Neural cell (in vitro differentiated cells): ENCODE data around the gene ITK. TPM values are rescaled to one million over a fixed set of nuclear protein-coding genes. Genes with fewer than 3 reads are reported as not detected.

ENCODE experiments used
- H2AFZ ChIP-seq: fragments of 200-600, 300-800 bp; sonication (generic), shearing (Covaris generic); 2 replicates; pipeline ENCODE4 v1.6.0; 2014; ENCODE audit warnings: low read depth, mild to moderate bottlenecking, antibody characterized with exemption, low read length, moderate library complexity
- H3F3A ChIP-seq: fragments of 200-600 bp; shearing (Covaris generic); 2 replicates; pipeline ENCODE4 v1.6.1; 2016; ENCODE audit warnings: mild to moderate bottlenecking, moderate library complexity, mixed read lengths, antibody characterized with exemption, low read length; ENCODE audit not compliant: insufficient read depth, poor library complexity, severe bottlenecking
- H3K27ac ChIP-seq: fragments of 200-600, 300-800 bp; sonication (generic), shearing (Covaris generic); 2 replicates; pipeline ENCODE4 v1.5.1; 2014; ENCODE audit warnings: mild to moderate bottlenecking, low read length, moderate library complexity
- H3K27me3 ChIP-seq: fragments of 300-800, 200-600 bp; sonication (generic), shearing (Covaris generic); 2 replicates; pipeline ENCODE4 v1.6.0; 2014; ENCODE audit warnings: mild to moderate bottlenecking, low read depth, low read length, moderate library complexity; ENCODE audit not compliant: insufficient read depth
- H3K36me3 ChIP-seq: fragments of 300-800, 200-600 bp; sonication (generic), shearing (Covaris generic); 2 replicates; pipeline ENCODE4 v1.5.1; 2014; ENCODE audit warnings: mild to moderate bottlenecking, antibody characterized with exemption, low read length, moderate library complexity; ENCODE audit not compliant: insufficient read depth
- H3K4me2 ChIP-seq: fragments of 300-800, 200-600 bp; sonication (generic), shearing (Covaris generic); 2 replicates; pipeline ENCODE4 v1.6.0; 2014; ENCODE audit warnings: mild to moderate bottlenecking, low read length
- H3K4me3 ChIP-seq: fragments of 300-800, 200-600 bp; sonication (generic), shearing (Covaris generic); 2 replicates; pipeline ENCODE4 v1.5.1; 2014; ENCODE audit warnings: mild to moderate bottlenecking, low read length, moderate library complexity
- H3K79me2 ChIP-seq: fragments of 200-600 bp; shearing (Covaris generic); replicated peaks from 2 replicates; pipeline ENCODE4 v1.6.0; 2014; ENCODE audit warnings: mild to moderate bottlenecking, low read length, moderate library complexity; ENCODE audit not compliant: insufficient read depth
- H3K9ac ChIP-seq: fragments of 300-800, 200-600 bp; sonication (generic), shearing (Covaris generic); 2 replicates; pipeline ENCODE4 v1.6.1; 2016; ENCODE audit warnings: mild to moderate bottlenecking, low read length, mixed read lengths
- H3K9me2 ChIP-seq: fragments of 200-600 bp; shearing (Covaris generic); 2 replicates; pipeline ENCODE4 v1.6.1; 2016; ENCODE audit warnings: mild to moderate bottlenecking, low read length, mixed read lengths; ENCODE audit not compliant: insufficient read depth
- H3K9me3 ChIP-seq: fragments of 200-600, 300-800 bp; sonication (generic), shearing (Covaris generic); 2 replicates; pipeline ENCODE4 v1.6.1; 2016; ENCODE audit warnings: mild to moderate bottlenecking, mixed run types, low read length, moderate library complexity, mixed read lengths
- H4K20me1 ChIP-seq: fragments of 200-600 bp; shearing (Covaris generic); 2 replicates; pipeline ENCODE4 v1.6.1; 2016; ENCODE audit warnings: mild to moderate bottlenecking, mixed run types; ENCODE audit not compliant: insufficient read depth
- EP300 ChIP-seq: fragments of 450-650 bp; conservative IDR thresholded peaks from 2 replicates; pipeline ENCODE4 v1.6.1; 2014; ENCODE audit warnings: antibody characterized with exemption, mild to moderate bottlenecking, moderate library complexity; ENCODE audit not compliant: poor library complexity, severe bottlenecking
- EZH2 ChIP-seq: fragments of 200-600, 300-800 bp; shearing (Covaris generic), sonication (generic); IDR thresholded peaks from 2 replicates; pipeline ENCODE4 v1.6.1; 2014; ENCODE audit warnings: antibody characterized with exemption, low read length, borderline replicate concordance, mild to moderate bottlenecking; ENCODE audit not compliant: insufficient read depth, poor library complexity, severe bottlenecking
- MXI1 ChIP-seq: fragments of 450-650 bp; conservative IDR thresholded peaks from 2 replicates; pipeline ENCODE4 v1.6.1; 2014; ENCODE audit warnings: antibody characterized with exemption, mild to moderate bottlenecking; ENCODE audit not compliant: poor library complexity, severe bottlenecking
- POLR2AphosphoS5 ChIP-seq: IDR thresholded peaks from 2 replicates; pipeline ENCODE4 v1.6.1; 2012
- RAD21 ChIP-seq: fragments of 450-650 bp; conservative IDR thresholded peaks from 2 replicates; pipeline ENCODE4 v1.6.1; 2014; ENCODE audit warnings: antibody characterized with exemption, mild to moderate bottlenecking, moderate library complexity
- SMC3 ChIP-seq: fragments of 450-650 bp; conservative IDR thresholded peaks from 2 replicates; pipeline ENCODE4 v1.6.1; 2014; ENCODE audit warnings: antibody characterized with exemption, mild to moderate bottlenecking, moderate library complexity; ENCODE audit not compliant: poor library complexity
- TAF1 ChIP-seq: IDR thresholded peaks from 2 replicates; pipeline ENCODE4 v1.6.1; 2012; ENCODE audit warnings: low read depth
- polyA plus RNA-seq: library from polyadenylated mRNA; depleted of rRNA; stranded (reverse); fragments of >200 nt; gene quantifications from 2 replicates; pipeline ENCODE4 v1.2.3, GENCODE V29; 2014
- TF ChIP-seq, protein P1 (sequence below): IDR thresholded peaks from 2 replicates; pipeline ENCODE4 v1.6.1; 2012; ENCODE audit warnings: borderline replicate concordance
- TF ChIP-seq, protein P2 (sequence below): fragments of 450-650 bp; IDR thresholded peaks from 2 replicates; pipeline ENCODE4 v1.5.1; 2014; ENCODE audit warnings: antibody characterized with exemption, mild to moderate bottlenecking, moderate library complexity; ENCODE audit not compliant: poor library complexity, severe bottlenecking

The ITK gene
- polyA plus RNA-seq, 1 donor from 2014 or later: not detected

DNA sequence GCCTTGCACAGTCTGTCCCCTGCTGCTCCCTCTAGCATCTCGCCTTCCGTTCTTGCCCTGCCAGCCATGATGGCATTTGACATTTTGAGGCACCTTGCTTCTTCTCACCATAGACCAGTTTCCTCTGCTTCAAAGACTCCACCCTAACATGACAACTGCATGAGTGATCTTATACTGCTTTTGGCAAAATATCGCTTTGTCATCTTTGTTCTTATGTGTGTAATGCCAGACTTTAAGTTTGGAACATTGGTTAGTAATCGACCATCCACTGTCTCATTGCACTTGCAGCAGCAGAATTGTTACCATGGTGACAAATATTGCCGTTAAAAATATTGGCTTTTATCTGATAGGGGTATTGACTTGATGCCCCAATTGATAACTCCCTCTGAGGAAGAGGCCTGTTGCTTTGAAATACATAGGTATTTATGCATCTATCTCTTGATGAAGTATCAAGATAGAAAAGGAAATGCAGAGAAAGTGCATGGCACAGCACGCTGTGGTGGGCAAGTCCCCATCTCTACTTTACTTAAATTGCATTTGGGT is 21.4 kb upstream of the ITK start:
- Histone ChIP-seq H3K27me3 (no peaks in the 10 kb centered on the region), H3F3A (no peaks in the 10 kb centered on the region), H3K27ac (no peak overlapping the region), H3K36me3 (no peaks in the 10 kb centered on the region), H3K9me3 (no peaks in the 10 kb centered on the region), H3K4me2 (no peak overlapping the region), H3K9ac (no peak overlapping the region), H4K20me1 (no peaks in the 10 kb centered on the region), H3K9me2 (no peaks in the 10 kb centered on the region), H2AFZ (no peak overlapping the region), H3K4me3 (no peak overlapping the region), H3K79me2 (no peaks in the 10 kb centered on the region)
- TF ChIP-seq, protein P1, sequence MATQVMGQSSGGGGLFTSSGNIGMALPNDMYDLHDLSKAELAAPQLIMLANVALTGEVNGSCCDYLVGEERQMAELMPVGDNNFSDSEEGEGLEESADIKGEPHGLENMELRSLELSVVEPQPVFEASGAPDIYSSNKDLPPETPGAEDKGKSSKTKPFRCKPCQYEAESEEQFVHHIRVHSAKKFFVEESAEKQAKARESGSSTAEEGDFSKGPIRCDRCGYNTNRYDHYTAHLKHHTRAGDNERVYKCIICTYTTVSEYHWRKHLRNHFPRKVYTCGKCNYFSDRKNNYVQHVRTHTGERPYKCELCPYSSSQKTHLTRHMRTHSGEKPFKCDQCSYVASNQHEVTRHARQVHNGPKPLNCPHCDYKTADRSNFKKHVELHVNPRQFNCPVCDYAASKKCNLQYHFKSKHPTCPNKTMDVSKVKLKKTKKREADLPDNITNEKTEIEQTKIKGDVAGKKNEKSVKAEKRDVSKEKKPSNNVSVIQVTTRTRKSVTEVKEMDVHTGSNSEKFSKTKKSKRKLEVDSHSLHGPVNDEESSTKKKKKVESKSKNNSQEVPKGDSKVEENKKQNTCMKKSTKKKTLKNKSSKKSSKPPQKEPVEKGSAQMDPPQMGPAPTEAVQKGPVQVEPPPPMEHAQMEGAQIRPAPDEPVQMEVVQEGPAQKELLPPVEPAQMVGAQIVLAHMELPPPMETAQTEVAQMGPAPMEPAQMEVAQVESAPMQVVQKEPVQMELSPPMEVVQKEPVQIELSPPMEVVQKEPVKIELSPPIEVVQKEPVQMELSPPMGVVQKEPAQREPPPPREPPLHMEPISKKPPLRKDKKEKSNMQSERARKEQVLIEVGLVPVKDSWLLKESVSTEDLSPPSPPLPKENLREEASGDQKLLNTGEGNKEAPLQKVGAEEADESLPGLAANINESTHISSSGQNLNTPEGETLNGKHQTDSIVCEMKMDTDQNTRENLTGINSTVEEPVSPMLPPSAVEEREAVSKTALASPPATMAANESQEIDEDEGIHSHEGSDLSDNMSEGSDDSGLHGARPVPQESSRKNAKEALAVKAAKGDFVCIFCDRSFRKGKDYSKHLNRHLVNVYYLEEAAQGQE: no peak
- TF ChIP-seq MXI1 (no peak), EZH2 (no peak), POLR2AphosphoS5 (no peak), EP300 (no peak), RAD21 (no peak), TAF1 (no peak), SMC3 (no peak)
- TF ChIP-seq, protein P2, sequence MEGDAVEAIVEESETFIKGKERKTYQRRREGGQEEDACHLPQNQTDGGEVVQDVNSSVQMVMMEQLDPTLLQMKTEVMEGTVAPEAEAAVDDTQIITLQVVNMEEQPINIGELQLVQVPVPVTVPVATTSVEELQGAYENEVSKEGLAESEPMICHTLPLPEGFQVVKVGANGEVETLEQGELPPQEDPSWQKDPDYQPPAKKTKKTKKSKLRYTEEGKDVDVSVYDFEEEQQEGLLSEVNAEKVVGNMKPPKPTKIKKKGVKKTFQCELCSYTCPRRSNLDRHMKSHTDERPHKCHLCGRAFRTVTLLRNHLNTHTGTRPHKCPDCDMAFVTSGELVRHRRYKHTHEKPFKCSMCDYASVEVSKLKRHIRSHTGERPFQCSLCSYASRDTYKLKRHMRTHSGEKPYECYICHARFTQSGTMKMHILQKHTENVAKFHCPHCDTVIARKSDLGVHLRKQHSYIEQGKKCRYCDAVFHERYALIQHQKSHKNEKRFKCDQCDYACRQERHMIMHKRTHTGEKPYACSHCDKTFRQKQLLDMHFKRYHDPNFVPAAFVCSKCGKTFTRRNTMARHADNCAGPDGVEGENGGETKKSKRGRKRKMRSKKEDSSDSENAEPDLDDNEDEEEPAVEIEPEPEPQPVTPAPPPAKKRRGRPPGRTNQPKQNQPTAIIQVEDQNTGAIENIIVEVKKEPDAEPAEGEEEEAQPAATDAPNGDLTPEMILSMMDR: no peak

DNA sequence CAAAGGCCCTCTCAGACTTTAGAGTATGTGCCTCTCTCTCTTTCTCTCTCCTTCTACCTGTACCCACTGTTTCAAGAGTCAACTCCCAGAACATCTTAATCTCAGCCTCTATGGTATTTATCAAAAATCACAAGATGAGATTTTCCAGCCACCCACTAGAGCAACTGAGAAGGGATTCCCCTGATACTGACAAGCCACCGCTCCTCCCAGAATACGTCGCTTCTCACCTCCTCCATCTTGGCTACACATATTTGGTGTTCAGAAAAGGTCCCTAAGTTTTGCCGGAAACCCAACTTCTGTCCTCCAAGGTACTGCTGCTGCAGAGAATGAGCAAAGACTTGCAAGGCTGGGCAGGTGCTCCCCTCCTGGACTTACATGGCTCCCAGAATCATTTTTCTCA is 20.6 kb upstream of the ITK start:
- Histone ChIP-seq H3K79me2 (no peaks in the 10 kb centered on the region), H3K36me3 (no peaks in the 10 kb centered on the region), H2AFZ (no peak overlapping the region), H3K9me3 (no peaks in the 10 kb centered on the region), H3K9ac (no peak overlapping the region), H3K27ac (no peak overlapping the region), H4K20me1 (no peaks in the 10 kb centered on the region), H3K4me2 (no peak overlapping the region), H3K9me2 (no peaks in the 10 kb centered on the region), H3K27me3 (no peaks in the 10 kb centered on the region), H3F3A (no peaks in the 10 kb centered on the region), H3K4me3 (no peak overlapping the region)
- TF ChIP-seq EZH2 (no peak), POLR2AphosphoS5 (no peak), TAF1 (no peak), SMC3 (no peak)
